Brain pericyte (primary cell): Measurements from ENCODE around the gene SCARF2.
"Not testable (repeated sequence)": the region's sequence is repeated elsewhere in the genome, so short reads cannot be mapped to it uniquely, and the experiment has no call there.

Experiments
- DNase-seq: peaks from one replicate; pipeline ENCODE4 v3.0.0-alpha.2; 2012; ENCODE audit warnings: low read depth, low spot score

Gene SCARF2

GRCh38 chr22:20393705-20394476 lies 43.7 kb downstream of the SCARF2 start, which contains the start of gene ZNF74:
Gene ZNF74 (plus strand): TSS chr22:20394151. CDS start chr22:20394629, 478 bp downstream.
- peak; percentile 55 for DNase-seq

DNA sequence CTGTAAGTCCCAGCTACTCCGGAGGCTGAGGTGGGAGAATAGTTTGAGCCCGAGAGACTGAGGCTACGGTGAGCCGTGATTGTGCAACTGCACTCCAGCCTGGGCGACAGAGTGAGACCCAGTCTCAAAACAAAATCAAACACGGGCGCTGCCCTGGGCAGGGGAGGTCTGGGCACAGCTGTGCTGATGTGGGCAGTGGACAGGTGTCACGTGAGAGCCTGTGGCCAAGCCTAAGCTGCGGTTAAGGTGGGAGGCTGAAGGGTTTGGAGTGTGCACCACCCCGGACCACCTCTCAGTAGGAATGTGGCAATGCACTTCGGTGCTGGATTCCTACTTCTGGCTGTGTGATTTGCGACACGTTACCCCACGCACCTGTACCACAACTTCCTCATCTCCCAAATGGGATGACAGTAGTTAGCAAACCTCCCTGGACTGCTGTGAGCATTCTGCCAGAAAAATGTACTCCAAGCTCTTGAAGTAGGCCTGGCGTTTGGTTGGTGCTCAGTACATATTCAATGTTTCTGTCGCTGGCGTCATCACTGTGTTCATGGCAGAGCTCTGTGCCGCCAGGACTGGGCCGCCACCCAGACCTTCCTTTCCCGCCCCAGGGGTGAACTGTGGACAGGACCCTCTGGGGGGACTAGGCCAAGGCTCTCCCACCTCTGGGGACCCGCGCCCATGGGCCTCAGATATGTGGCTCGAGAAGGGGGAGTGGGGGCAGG lies 44.5 kb downstream of the SCARF2 start:
- no peak for DNase-seq

- DNase-seq = not testable (repeated sequence)
Measured at GRCh38 chr22:20392365-20392881, 45.2 kb downstream of the SCARF2 start.

GRCh38 chr22:20391222-20391621 lies 46.4 kb downstream of the SCARF2 start:
- no peak for DNase-seq

GRCh38 chr22:20390394-20390907 lies 47.2 kb downstream of the SCARF2 start:
- DNase-seq = no peak

DNA sequence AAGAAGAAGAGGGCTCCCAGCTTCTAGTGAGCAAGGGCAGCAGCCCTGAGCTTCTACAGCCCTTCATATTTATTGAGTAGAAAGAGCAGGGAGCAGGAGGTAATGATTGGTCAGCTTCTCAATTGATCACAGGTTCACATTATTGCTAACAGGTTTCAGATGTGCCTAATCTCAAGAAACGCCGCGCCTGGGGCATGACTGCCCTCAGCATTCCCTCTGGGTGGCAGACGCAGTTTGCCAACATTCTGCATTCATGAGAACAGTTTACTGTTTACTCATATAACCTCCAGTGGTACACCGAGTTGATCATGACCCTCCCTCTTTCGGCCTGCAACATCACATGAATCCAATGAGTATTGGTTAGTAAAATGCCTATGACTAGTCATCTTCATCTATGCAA lies 48.3 kb downstream of the SCARF2 start:
- DNase-seq = no peak

DNA sequence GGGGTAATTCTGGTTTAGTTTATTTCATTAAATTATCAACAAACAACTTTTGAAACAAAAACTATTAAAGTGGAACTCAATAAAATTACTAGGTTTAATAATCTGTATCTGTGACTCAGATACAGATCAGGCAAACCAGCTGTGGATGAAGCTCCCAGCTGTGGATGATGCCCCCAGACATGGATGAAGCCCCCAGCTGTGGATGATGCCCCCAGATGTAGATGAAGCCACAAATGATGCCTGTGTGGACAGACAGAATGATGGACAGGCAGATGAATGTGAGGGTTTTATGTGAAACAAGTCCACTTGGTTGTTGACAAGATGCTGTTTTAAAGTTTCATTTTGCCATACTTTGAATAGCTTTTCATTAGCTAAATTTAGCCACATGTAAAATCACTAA lies 49.4 kb downstream of the SCARF2 start:
- no peak for DNase-seq

DNA sequence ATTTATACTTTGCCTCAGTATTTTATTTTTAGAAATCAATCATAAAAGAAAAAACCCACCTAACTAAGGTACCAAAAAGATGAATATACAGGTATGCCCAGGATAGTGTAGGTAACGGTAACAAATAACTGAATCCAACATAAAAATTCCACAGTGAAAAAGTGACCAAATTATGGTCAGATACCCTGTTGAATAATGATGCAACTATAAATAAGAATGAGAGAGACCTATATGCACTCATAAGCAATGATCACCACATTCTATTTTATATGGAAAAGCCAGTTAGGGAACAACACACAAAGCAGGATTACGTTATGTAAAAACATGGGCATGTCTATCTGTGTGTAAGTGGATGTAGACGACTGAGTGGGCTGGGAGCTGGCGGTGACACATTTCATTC lies 50.7 kb downstream of the SCARF2 start:
- DNase-seq = no peak

- no peak for DNase-seq
Measured at GRCh38 chr22:20386336-20386735, 51.3 kb downstream of the SCARF2 start.

DNA sequence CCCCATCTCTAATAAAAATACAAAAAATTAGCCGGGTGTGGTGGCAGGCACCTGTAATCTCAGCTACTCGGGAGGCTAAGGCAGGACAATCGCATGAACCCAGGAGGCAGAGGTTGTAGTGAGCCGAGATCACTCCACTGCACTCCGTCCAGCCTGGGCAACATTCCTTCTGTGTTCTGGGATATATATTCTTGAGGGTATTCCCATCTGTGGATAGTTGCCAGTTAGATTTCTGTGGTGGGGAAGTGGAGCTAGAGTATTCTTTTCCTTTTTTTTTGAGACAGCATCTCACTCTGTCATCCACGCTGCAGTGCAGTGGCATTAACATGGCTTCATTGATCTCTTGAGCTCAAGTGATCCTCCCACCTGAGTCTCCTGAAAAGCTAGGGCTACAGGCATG lies 52.8 kb downstream of the SCARF2 start:
- DNase-seq = no peak

DNA sequence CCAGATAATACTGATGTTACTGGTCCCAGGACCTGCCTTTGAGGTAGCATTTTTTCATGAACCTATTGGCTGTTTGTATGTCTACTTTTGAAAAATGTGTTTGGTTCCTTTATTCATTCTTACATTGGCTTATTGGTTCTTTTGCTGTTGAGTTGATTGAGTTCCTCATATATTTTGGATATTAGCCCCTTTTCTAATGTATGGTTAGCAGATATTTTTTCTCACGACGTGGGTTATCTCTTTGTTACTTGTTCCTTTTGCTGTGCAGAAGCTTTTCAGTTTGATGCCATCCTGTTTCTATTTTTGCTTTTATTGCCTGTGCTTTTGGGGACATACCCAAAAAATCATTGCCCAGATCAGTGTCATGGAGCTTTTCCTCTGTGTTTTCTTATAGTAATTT lies 53.5 kb downstream of the SCARF2 start:
- no peak for DNase-seq

GRCh38 chr22:20383538-20383937 lies 54.1 kb downstream of the SCARF2 start:
- no peak for DNase-seq

DNA sequence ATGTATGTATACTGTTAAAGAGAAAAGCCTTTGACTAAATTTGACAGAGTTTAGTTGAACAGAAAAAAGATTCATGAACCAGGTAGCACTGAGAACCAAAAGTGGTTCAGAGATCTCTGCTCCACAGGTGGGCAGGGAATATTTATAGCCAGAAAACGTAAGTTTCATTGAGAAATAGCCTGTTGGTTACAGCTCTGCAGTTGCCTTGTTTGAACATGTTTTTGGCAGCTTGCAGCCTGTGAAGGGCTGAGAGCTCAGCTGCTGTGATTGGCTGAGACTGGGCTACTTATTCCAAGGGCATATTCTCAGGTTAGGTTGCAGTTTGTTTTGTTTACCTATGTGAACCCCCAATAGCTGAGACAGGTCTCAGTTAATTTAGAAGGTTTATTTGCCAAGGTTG lies 57.1 kb downstream of the SCARF2 start:
- DNase-seq = no peak

GRCh38 chr22:20378684-20379083 lies 58.9 kb downstream of the SCARF2 start:
- DNase-seq = not testable (repeated sequence)

DNA sequence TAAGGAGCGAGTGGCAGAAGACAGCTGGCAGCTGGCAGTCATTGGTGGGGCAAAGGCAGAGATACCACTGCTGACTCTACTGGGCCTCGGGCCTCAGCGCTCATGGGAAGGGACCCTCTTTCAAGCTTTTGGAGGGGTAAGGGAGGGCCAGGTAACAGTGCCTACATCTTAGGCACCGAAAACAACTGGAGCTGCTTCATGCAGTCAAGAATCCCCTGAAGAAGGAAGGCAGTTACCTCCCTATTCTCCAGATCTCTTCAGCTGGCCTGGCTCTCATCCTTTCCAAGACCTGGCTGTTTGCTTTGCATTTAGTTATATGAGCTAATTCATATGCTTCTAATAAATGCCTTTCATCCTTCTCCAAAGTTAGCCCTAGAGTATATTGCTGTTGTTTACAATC lies 59.5 kb downstream of the SCARF2 start:
- DNase-seq = no peak

DNA sequence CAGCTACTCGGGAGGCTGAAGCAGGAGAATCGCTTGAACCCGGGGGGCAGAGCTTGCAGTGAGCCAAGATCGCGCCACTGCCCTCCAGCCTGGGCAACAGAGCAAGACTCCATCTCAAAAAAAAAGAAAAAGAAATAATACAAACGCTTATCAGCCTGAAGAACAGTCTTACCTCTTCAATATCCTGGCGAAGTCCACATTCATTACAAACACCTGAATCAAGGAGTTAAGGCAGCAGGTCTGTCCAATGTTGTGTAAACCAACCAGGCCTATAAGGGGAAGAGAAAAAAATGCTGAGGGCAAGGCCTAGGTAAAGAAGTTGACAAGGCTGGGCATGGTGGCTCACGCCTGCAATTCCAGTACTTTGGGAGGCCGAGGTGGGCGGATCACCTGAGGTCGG lies 60.6 kb downstream of the SCARF2 start:
- DNase-seq = not testable (repeated sequence)

DNA sequence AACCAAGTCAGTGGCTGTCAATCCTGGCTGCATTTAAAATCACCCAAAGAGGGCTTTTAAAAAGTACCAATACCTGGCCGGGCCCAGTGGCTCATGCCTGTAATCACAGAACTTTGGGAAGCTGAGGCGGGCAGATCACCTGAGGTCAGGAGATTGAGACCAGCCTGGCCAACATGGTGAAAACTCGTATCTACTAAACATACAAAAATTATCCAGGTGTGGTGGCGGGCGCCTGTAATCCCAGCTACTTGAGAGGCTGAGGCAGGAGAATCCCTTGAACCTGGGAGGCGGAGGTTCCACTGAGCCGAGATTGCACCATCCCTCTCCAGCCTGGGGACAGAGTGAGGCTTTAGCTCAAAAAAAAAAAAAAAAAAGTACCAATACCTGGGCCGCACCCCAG lies 61.3 kb downstream of the SCARF2 start:
- not testable (repeated sequence) for DNase-seq
